HG03469 (cell line): ENCODE data around the gene WDR3.
"Not testable (repeated sequence)": the region's sequence is repeated elsewhere in the genome, so short reads cannot be mapped to it uniquely, and the experiment has no call there.

Experiments
- ATAC-seq: cut with Tn5 transposase; IDR thresholded peaks from one replicate; pipeline ENCODE4 v1.9.1; 2021; ENCODE audit warnings: mild to moderate bottlenecking, moderate library complexity, moderate number of reproducible peaks; ENCODE audit not compliant: unreplicated experiment

The WDR3 gene

GRCh38 chr1:117929343-117930172 lies at the start of gene WDR3, which contains the start of gene GDAP2:
TSS of gene WDR3 (plus strand) at chr1:117929739. CDS start at chr1:117933320, 3,581 bp downstream.
TSS of gene GDAP2 (minus strand) at chr1:117929621. CDS start at chr1:117920357, 9,264 bp downstream.
- peak; percentile 91 for ATAC-seq

- no peak for ATAC-seq
Observed at GRCh38 chr1:117883616-117884015, 45.9 kb upstream of the WDR3 start.

- no peak for ATAC-seq
Observed at GRCh38 chr1:117886101-117886795, 43.3 kb upstream of the WDR3 start.

- ATAC-seq: no peak
Observed at GRCh38 chr1:117890452-117890851, 39.1 kb upstream of the WDR3 start.

DNA sequence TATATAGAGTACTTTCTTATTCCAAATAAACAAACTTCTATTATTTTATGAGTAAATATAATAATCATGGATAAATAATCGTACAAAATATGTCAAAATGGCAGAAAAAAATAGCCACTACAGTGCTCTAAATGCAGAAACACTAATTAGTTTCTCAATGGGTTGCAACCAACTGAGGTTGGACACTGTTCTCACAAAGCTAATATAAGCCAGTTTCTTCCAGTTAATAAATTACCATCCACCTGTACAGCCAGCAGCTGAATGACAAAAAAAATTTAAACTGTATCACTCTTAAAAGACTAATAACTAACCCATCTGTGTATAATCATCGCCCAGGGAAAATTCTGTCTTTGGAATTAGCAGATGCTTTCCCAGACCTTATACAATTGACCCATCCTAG lies 37.0 kb upstream of the WDR3 start:
- no peak for ATAC-seq

DNA sequence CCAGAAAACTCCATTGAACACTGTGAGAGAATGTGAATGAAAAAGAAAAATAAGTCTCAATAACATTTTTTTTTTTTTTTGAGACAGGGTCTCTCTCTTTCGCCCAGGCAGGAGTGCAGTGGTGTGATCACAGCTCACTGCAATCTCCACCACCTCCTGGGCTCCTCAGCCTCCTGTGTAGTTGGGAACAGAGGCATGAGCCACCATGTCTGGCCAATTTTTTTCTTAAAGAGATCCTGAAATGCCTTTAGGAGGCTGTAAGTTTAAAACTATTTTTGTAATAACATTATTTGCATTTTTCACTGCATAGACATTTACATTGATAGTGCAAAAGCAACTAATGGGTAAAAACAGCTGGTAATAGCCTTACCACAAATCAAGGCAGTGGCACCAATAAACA lies 35.5 kb upstream of the WDR3 start:
- ATAC-seq: no peak

- peak; percentile 87 for ATAC-seq
Observed at GRCh38 chr1:117895482-117896114, 33.9 kb upstream of the WDR3 start.

DNA sequence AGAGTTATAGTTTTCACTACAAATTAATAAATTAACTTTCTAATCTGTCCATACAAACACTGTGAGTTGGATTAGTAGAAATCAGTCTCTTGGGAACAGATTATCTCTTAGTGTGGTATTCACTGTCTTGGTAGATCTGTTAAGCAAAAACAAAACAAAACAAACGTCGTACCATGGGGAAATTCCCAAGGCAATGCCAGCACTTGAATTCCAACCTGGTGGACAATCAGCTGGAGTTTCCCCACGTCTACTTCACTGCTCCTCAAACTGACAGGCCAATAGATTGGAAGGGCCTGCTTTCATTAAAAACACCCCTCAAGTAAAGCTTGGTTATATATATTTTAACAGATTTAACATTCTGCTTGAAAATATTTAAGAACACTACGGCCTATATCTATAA lies 32.0 kb upstream of the WDR3 start:
- no peak for ATAC-seq

GRCh38 chr1:117899801-117900200 lies 29.7 kb upstream of the WDR3 start:
- ATAC-seq: no peak

GRCh38 chr1:117902944-117903343 lies 26.6 kb upstream of the WDR3 start:
- ATAC-seq: no peak

GRCh38 chr1:117904485-117904884 lies 25.1 kb upstream of the WDR3 start:
- no peak for ATAC-seq

GRCh38 chr1:117905019-117905418 lies 24.5 kb upstream of the WDR3 start:
- no peak for ATAC-seq

DNA sequence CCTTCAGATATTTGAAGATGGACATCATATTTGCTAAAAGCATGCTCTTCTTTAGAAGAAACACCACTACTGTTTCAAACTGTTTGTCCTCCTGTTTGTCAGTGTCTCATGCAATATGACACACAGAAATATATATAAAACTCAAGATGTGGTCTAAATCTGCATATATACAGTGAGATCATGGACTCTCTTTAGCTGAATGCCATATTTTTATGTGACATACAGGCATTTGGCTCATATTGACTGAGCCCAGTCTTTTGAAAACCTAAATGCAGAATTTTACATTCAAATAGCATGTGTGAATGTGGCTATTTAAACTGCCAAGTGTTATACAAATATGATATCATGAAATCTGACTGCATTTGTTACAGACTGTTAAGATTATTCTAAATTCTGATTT lies 18.5 kb upstream of the WDR3 start:
- no peak for ATAC-seq

DNA sequence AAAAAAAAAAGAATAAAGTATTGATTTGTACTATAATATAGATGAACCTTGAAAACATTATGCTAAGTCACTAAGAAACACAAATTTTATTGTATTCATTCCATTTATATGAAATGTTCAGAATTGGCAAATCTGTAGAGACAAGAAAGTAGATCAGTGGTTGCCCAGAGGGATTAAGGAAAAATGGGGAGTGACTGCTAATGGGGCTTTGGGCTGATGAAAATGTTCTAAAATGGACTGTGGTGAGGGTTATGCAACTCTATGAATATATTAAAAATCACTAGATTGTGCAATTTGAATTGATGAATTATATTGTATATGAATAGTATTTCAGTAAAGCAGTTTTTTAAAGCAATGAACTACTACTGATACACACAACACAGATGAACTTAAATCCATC lies 10.2 kb upstream of the WDR3 start:
- ATAC-seq: no peak

DNA sequence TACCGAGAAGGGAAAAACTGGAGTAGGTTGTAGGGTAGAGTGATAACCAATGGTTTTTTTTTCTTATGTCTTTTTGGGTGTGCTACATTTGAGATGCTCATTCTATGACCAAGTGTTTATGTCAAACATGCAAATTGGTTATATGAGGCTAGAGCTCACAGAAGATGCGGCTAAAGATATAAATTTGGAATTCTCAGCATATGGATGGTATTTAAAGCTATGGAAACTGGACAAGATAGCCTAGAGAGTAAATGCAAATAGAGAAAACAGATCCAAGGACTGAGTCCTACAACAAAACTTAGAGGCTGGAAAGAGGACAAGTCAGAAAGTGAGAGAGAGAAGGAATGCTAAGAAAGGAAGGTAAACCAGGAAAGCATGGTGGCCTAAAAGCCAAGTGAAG lies 7.5 kb upstream of the WDR3 start:
- ATAC-seq: no peak

DNA sequence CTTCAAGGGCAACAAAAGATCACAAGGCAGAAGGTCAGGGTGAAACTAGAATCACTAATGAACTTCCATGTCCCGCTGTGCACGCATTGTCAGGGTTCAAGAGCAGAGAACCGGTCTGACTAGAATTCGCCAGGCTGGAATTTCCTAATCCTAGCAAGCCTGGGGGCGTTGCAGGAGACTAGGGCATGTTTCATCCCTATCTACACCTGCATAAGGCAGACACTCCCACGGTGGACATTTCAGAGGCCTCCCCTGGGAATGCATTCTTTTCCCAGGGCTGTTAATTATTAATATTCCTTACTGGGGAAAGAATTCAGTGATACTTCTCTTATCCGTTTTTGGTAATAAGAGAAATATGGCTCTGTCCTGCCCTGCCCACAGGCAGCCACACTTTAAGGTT lies 6.8 kb upstream of the WDR3 start:
- not testable (repeated sequence) for ATAC-seq

- ATAC-seq: no peak
Observed at GRCh38 chr1:117925981-117926380, 3.6 kb upstream of the WDR3 start.

- ATAC-seq: peak; percentile 18
Observed at GRCh38 chr1:117928881-117929342, 627 bp upstream of the WDR3 start.

- ATAC-seq: no peak
Observed at GRCh38 chr1:117930173-117930447, 571 bp downstream of the WDR3 start.

DNA sequence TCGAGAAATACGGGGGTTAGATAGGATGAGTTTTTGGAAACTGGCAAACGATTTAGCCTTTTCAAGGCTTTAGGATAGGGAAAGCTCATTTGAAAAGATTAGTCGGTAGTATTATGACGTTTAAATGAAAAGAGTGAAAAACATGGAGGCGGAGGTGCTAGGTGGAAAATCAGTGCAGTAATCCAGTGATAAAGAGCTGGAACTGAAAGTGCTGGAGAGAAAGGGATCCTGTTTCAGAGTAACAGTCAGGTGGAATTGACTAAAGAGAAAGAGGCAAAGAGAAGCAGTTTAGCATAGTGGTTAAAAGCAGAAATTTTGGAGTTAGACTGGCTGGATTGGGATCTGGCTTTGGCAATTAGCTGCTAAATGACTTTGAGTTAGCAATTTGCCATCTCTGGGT lies 945 bp downstream of the WDR3 start:
- ATAC-seq: no peak

- ATAC-seq: no peak
Observed at GRCh38 chr1:117932576-117932975, 3.0 kb downstream of the WDR3 start.

GRCh38 chr1:117933769-117934168 lies 4.2 kb downstream of the WDR3 start:
- no peak for ATAC-seq
